ENCODE measurements around the gene PATZ1.

Gene PATZ1

DNA sequence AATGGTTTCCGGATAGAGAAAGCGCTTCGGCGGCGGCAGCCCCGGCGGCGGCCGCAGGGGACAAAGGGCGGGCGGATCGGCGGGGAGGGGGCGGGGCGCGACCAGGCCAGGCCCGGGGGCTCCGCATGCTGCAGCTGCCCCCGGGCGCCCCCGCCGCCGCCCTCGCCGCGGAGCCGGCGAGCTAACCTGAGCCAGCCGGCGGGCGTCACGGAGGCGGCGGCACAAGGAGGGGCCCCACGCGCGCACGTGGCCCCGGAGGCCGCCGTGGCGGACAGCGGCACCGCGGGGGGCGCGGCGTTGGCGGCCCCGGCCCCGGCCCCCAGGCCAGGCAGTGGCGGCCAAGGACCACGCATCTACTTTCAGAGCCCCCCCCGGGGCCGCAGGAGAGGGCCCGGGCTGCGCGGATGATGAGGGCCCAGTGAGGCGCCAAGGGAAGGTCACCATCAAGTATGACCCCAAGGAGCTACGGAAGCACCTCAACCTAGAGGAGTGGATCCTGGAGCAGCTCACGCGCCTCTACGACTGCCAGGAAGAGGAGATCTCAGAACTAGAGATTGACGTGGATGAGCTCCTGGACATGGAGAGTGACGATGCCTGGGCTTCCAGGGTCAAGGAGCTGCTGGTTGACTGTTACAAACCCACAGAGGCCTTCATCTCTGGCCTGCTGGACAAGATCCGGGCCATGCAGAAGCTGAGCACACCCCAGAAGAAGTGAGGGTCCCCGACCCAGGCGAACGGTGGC, 69.5 kb downstream of the PATZ1 start:
- POLR2A ChIA-PET: no interaction called here
- CTCF ChIA-PET: no interaction called here

More for the DNA sequence above, 69.5 kb downstream of the PATZ1 start:
- no peak overlapping the region for H3K4me3 ChIP-seq (ENCODE audit: low read depth, low read length)
- DNase-seq (ENCODE audit: low read depth, low spot score): no peak
- TF ChIP-seq, protein P1, sequence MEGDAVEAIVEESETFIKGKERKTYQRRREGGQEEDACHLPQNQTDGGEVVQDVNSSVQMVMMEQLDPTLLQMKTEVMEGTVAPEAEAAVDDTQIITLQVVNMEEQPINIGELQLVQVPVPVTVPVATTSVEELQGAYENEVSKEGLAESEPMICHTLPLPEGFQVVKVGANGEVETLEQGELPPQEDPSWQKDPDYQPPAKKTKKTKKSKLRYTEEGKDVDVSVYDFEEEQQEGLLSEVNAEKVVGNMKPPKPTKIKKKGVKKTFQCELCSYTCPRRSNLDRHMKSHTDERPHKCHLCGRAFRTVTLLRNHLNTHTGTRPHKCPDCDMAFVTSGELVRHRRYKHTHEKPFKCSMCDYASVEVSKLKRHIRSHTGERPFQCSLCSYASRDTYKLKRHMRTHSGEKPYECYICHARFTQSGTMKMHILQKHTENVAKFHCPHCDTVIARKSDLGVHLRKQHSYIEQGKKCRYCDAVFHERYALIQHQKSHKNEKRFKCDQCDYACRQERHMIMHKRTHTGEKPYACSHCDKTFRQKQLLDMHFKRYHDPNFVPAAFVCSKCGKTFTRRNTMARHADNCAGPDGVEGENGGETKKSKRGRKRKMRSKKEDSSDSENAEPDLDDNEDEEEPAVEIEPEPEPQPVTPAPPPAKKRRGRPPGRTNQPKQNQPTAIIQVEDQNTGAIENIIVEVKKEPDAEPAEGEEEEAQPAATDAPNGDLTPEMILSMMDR (IDR thresholded peaks at IDR 0.05; ENCODE audit: insufficient read depth, low read length, missing control alignments): no peak
